Neural progenitor cell (in vitro differentiated cells): Measurements from ENCODE around the gene MAPK8.

Source experiments
- EZH2 ChIP-seq: fragments of 200-600 bp; sonication (generic); IDR thresholded peaks from 2 replicates; pipeline ENCODE4 v1.6.1; 2017; ENCODE audit warnings: antibody characterized with exemption, mild to moderate bottlenecking, moderate library complexity
- TF ChIP-seq, protein P1 (sequence below): fragments of 200-600 bp; sonication (generic); IDR thresholded peaks from 2 replicates; pipeline ENCODE4 v1.5.1; 2017; ENCODE audit warnings: antibody characterized with exemption, mild to moderate bottlenecking

DNA sequence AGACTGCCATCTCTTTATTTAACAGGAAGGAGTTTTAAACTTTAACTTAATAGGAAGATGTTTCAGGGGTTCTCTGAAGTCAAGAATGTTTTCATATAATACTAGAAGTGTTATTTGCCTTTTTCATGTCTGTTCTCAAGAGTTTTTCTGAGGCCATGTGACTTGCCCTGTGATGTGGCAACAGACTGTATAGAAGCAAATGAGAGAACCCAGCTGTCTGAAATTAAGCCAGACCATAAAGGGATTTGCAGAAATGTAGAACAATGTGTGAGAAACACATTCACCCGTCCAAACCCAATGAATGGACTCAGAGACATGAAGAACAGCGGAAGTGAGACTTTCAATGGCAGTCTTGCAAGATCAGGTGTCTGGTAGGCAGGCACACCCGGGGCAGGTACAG is 23.8 kb downstream of the MAPK8 start:
- TF ChIP-seq, protein P1, sequence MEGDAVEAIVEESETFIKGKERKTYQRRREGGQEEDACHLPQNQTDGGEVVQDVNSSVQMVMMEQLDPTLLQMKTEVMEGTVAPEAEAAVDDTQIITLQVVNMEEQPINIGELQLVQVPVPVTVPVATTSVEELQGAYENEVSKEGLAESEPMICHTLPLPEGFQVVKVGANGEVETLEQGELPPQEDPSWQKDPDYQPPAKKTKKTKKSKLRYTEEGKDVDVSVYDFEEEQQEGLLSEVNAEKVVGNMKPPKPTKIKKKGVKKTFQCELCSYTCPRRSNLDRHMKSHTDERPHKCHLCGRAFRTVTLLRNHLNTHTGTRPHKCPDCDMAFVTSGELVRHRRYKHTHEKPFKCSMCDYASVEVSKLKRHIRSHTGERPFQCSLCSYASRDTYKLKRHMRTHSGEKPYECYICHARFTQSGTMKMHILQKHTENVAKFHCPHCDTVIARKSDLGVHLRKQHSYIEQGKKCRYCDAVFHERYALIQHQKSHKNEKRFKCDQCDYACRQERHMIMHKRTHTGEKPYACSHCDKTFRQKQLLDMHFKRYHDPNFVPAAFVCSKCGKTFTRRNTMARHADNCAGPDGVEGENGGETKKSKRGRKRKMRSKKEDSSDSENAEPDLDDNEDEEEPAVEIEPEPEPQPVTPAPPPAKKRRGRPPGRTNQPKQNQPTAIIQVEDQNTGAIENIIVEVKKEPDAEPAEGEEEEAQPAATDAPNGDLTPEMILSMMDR: no peak
- TF ChIP-seq EZH2: no peak
